Kidney glomerular epithelial cell (primary cell): ENCODE results near the gene PRKG1.
"Not testable (repeated sequence)": the region's sequence is repeated elsewhere in the genome, so short reads cannot be mapped to it uniquely, and the experiment has no call there.

Experiments
- DNase-seq: peaks from one replicate; lab custom pipeline; 2025; lab: John Stamatoyannopoulos, UW

The PRKG1 gene

GRCh38 chr10:51270936-51271530, 196.7 kb downstream of the PRKG1 start:
- DNase-seq: no peak

- DNase-seq: not testable (repeated sequence)
Measured at GRCh38 chr10:51272099-51272498, 197.8 kb downstream of the PRKG1 start.

- no peak for DNase-seq
Measured at GRCh38 chr10:51272555-51272954, 198.3 kb downstream of the PRKG1 start.

GRCh38 chr10:51273574-51273973, 199.3 kb downstream of the PRKG1 start:
- DNase-seq: no peak

- not testable (repeated sequence) for DNase-seq
Measured at GRCh38 chr10:51276097-51276496, 201.8 kb downstream of the PRKG1 start.

GRCh38 chr10:51281387-51281786, 207.1 kb downstream of the PRKG1 start:
- not testable (repeated sequence) for DNase-seq

- no peak for DNase-seq
Measured at GRCh38 chr10:51285601-51286000, 211.3 kb downstream of the PRKG1 start.

GRCh38 chr10:51288511-51288910, 214.2 kb downstream of the PRKG1 start:
- DNase-seq: no peak

GRCh38 chr10:51289519-51289918, 215.2 kb downstream of the PRKG1 start:
- no peak for DNase-seq

- no peak for DNase-seq
Measured at GRCh38 chr10:51291961-51292360, 217.7 kb downstream of the PRKG1 start.

GRCh38 chr10:51297438-51297837, 223.2 kb downstream of the PRKG1 start:
- no peak for DNase-seq

- no peak for DNase-seq
Measured at GRCh38 chr10:51300617-51301304, 226.5 kb downstream of the PRKG1 start.

- DNase-seq: no peak
Measured at GRCh38 chr10:51301644-51302043, 227.4 kb downstream of the PRKG1 start.

- DNase-seq: no peak
Measured at GRCh38 chr10:51302316-51302715, 228.0 kb downstream of the PRKG1 start.

- no peak for DNase-seq
Measured at GRCh38 chr10:51308116-51308515, 233.8 kb downstream of the PRKG1 start.

GRCh38 chr10:51311228-51311627, 236.9 kb downstream of the PRKG1 start:
- DNase-seq: no peak

- no peak for DNase-seq
Measured at GRCh38 chr10:51312817-51313216, 238.5 kb downstream of the PRKG1 start.

- DNase-seq: no peak
Measured at GRCh38 chr10:51313251-51313650, 239.0 kb downstream of the PRKG1 start.

- DNase-seq: no peak
Measured at GRCh38 chr10:51313773-51314478, 239.6 kb downstream of the PRKG1 start.

GRCh38 chr10:51314481-51314880, 240.2 kb downstream of the PRKG1 start:
- DNase-seq: no peak

GRCh38 chr10:51318399-51319172, 244.3 kb downstream of the PRKG1 start:
- DNase-seq: no peak

- DNase-seq: no peak
Measured at GRCh38 chr10:51319173-51319435, 244.8 kb downstream of the PRKG1 start.

GRCh38 chr10:51321300-51321699, 247.0 kb downstream of the PRKG1 start:
- DNase-seq: no peak
